ENCODE results near the gene SRM.

- no peak for TF ChIP-seq CTCF (IDR thresholded peaks at IDR 0.05)
- TF ChIP-seq EZH2 (IDR thresholded peaks at IDR 0.05; ENCODE audit: borderline replicate concordance, insufficient read depth, low read depth, low read length, poor library complexity, severe bottlenecking): no peak
These were observed 8.1 kb upstream of the SRM start for GRCh38 chr1:11067716-11068599.
